Esophagus muscularis mucosa (tissue), 3 donors: ENCODE results near the gene CCDC194.

Experiments used
- EP300 ChIP-seq: sonication (generic); formaldehyde crosslinking; IDR thresholded peaks from one replicate; pipeline ENCODE4 v1.6.1; 2017; ENCODE audit warnings: antibody characterized with exemption
- TF ChIP-seq, protein P1 (sequence below), 3 experiments: fragments of 200-600 bp in 2 of 3; fragments of 450-650 bp in 1 of 3; sonication (generic) in 2 of 3; IDR thresholded peaks; one replicate each; pipeline ENCODE4 v1.5.1; 2017 to 2019; ENCODE audit warnings: antibody characterized with exemption in 3 of 3, mild to moderate bottlenecking in 2 of 3, moderate library complexity in 1 of 3

- TF ChIP-seq, protein P1, sequence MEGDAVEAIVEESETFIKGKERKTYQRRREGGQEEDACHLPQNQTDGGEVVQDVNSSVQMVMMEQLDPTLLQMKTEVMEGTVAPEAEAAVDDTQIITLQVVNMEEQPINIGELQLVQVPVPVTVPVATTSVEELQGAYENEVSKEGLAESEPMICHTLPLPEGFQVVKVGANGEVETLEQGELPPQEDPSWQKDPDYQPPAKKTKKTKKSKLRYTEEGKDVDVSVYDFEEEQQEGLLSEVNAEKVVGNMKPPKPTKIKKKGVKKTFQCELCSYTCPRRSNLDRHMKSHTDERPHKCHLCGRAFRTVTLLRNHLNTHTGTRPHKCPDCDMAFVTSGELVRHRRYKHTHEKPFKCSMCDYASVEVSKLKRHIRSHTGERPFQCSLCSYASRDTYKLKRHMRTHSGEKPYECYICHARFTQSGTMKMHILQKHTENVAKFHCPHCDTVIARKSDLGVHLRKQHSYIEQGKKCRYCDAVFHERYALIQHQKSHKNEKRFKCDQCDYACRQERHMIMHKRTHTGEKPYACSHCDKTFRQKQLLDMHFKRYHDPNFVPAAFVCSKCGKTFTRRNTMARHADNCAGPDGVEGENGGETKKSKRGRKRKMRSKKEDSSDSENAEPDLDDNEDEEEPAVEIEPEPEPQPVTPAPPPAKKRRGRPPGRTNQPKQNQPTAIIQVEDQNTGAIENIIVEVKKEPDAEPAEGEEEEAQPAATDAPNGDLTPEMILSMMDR (IDR thresholded peaks at IDR 0.05): no peak
- TF ChIP-seq EP300: no peak
Measured at GRCh38 chr19:17421942-17422341, 27.9 kb upstream of the CCDC194 start.
